Skin of body (tissue), 1 donor: ENCODE measurements around the gene RBBP5. TPM values are rescaled to one million over a fixed set of nuclear protein-coding genes. Genes with fewer than 3 reads are reported as not detected.

Source experiments
- total RNA-seq: library from RNA; depleted of rRNA; stranded (reverse); fragments of >200 nt; gene quantifications from one replicate; pipeline ENCODE4 v1.2.3, GENCODE V29; 2014

Gene RBBP5
- total RNA-seq, 1 donor from 2014 or later, result 14.0 TPM

Other genes starting within 250 kb of the RBBP5 start
- gene CNTN2, start 78.8 kb downstream of the RBBP5 start, total RNA-seq, result 2.0 TPM
- gene TMEM81, start 37.5 kb downstream of the RBBP5 start, total RNA-seq, result 0.79 TPM
- 13.4 TPM for gene DSTYK, start 89.7 kb upstream of the RBBP5 start, total RNA-seq
- gene TMCC2, start 106.0 kb upstream of the RBBP5 start, total RNA-seq, result 16.5 TPM
- gene NUAK2, start 199.8 kb upstream of the RBBP5 start, total RNA-seq, result 2.0 TPM
- gene KLHDC8A, start 234.9 kb upstream of the RBBP5 start, total RNA-seq, result 1.3 TPM